Left lobe of liver (tissue), 2 donors: ENCODE results near the gene RASL10A. TPM values are rescaled to one million over a fixed set of nuclear protein-coding genes. Genes with fewer than 3 reads are reported as not detected.
A peak's percentile ranks its signal among the peaks of the same experiment; 100 is the strongest.

Experiments
- ATAC-seq: fragments of 200-7000 bp; cut with Tn5 transposase; one replicate; pipeline ENCODE4 v1.9.1; 2020; ENCODE audit warnings: mild to moderate bottlenecking, moderate library complexity
- DNase-seq: peaks from one replicate; pipeline ENCODE4 v3.0.0-alpha.2; 2020; ENCODE audit warnings: low spot score
- total RNA-seq: library from RNA; stranded (reverse); gene quantifications from one replicate; pipeline ENCODE4 v1.2.1, GENCODE V29; 2021
- donor health status: DM: no; HTN: no; CAD: no; lungs with moderate emphysema.
- donor health status: DM: no; HTN: yes; CAD: no.

RASL10A gene
- total RNA-seq, 1 donor from 2014 or later, result 1.0 TPM

DNA sequence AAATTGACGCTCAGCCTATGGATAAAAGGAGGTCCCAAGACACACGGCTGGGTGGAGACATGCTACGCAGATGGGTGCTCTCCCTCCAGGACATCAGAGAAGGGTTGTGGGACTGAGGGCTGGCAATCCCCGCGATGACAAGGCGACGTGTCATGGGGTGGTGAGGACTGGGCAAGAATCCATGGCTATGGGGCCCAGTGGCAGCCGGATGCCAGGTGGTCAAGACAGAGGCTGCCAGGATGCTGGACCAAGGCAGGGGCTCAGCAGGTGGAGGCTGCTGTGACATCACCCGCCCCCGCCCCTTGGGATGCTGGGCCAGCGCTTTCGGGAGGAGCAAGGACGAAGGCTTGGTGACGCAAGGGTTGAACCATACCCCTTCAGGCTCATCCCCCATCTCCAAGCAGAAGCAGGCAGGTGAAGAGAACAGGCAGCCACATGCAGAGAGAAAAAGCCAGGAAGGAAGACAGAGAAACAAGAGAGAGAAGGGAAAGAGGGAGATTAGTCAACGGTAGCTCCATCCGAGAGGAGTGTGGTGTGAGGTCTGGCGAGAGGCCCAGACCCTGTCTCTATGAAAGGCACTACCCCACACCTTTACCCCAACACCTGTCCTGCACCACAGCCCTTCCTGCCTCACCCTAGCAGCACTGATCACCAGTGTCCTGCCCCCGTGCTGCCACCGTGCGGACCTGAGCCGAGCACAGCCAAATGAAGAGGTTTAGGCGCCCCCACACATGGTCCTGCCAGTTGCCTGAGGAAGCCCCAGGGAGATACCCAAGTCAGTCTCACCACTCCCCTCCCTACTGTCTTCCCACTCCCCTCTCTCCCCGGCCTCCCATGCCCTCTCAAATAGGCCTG, 24.1 kb upstream of the RASL10A start:
- ATAC-seq (no peak), DNase-seq (no peak)

DNA sequence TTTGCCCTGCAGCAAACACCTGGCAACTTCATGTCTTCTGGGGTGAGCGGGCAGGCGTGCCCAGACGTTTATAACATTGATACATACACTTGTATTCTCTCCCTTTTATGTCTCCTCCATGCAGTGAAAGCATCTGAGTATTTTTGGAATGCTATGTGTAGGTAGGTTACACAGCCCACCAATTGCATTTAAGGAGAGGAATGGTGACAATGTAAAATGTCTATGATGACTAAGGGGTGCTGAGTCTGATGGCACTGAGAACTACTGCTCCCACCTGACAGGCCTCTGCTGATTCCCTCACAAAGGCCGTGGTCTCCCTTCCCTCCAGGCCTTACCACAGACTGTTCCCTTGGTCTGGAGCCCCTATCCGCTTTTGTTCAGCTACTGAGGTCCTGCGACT, 22.9 kb upstream of the RASL10A start:
- ATAC-seq (no peak), DNase-seq (no peak)

DNA sequence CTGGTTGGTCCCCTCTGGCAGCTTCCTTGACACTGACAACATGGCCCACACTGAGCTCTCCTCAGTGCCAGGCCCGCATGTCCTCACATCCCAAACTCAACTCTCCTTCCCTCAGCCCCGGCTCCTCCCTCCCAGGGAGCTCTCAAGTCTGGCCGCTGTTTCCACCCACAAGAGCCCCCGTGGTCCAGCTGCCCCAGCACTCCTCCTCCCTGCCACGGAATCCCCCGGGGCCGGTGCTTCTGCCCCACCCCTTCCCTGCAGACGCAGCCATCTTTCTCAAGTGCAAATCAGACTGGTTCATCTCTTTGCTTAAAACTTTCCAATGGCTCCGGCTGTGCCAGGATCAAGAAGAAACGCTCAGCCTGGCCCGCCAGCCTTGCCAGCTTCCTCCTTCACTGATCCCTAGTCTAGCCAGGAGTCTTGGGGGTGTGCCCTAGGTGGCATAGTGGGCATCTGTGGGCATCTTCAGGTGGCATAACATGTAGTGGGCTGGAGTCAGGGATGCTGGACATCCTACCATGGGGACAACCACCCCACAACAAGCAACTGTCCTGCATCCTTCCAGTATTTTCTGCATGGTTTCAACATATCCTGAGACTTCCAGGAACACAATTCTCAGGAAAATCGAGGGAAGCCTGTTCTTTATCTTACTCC, 22.3 kb upstream of the RASL10A start:
- DNase-seq (no peak), ATAC-seq (peak; percentile 2)

DNA sequence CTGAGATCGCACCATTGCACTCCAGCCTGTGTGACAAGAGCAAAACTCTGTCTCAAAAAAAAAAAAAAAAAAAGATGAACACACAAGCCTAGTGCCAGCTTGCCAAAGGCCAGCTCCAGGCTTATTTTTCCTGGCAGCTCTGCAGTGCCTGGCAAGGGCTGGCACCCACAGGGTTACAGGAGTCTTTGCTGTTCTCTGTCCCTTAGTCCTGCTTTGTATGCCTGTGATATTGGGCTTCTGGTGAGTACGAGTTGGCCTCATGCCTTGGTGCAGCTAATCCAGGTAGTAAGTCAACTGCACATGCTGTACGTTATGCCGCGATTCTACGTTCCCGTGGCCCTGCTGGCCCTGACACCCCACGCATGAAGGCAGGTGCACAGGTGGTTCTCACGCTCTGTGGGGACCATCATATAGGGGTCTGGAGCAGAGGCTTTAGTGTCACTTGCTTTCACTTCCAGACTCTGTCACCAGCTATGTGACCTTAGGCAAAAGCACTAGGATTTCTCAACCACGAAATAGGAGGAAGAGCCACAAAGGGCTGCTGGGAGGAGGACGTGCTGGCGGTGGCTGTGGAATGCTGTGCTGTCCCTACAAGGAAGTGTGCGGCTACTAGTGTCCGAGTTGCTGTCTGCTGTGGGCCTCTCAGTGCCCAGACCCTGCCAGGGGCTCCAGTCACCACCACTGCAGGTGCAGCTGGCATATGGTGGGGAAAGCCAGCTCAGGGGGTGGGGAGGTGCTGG, 21.4 kb upstream of the RASL10A start:
- DNase-seq (peak; percentile 93), ATAC-seq (peak; percentile 83)

DNA sequence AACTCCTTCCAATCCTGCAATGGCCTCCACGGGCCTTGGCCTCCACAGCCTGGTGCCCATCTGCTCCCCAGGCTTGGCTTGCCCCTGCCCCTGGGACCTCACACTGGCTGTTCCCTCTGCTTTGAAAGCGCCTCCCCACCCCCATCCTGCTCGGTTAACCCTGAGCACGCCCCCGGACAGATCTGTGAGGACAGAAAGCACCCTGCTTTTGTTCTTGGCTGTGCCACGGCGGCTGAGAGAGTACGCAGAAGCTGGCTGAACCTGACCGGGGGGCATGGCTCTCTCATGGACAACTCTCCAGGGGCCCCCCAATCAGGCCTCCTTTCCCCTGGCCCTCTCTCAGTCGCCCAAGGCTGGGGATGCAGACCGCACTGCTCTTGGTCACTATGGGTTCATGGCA, 20.2 kb upstream of the RASL10A start:
- no peak for ATAC-seq
- DNase-seq, result no peak

DNA sequence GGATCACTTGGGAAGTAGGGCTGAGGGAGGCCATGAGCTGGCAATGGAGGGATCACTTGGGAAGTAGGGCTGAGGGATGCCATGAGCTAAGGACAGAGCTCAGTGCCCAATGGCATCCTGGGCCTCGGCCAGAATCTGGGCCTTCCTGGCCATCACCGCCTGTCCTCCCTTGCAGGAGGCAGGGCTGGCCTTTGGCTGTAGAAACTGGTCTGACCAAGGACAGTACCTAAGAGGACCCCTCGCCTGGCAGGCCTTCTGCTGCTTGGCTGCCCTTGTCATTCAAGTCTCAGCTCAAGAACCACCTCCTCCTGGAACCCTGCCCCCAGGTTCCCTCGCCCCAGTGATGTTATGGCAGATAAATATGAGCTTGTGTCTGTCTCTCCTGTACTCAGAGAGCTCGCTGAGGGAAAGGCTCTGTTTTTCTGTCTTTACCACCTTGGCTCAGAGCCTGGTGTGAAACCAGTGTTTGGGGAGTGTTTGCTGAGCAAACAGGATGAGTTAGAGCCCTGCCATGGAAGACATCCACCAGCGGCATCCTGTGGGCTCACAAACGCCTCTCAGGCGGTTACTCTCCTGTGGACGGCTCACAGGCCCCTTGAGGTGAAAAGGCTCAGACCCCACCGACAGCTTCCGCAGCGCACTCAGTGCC, 19.3 kb upstream of the RASL10A start:
- peak; percentile 66 for DNase-seq
- peak; percentile 58 for ATAC-seq

DNA sequence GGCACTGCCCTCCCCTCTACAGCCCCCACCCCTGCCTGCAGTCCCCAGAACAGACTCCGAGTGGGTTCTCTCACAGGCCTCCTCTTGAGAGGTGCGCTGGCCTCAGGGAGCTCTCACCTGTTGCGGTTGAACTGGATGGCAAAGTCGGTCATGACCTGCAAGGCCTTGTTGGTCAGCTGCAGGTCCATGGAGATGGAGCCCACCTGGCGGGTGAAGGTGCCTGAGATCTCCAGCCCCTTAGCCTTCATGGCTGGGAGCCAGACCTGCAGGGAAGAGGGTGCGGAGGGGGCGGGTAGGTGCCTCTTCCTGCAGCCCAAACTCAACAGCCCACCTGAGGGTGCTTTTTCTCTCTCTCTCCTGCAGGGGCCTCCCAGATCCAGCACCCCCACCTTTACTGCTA, 18.7 kb upstream of the RASL10A start:
- no peak for ATAC-seq

DNA sequence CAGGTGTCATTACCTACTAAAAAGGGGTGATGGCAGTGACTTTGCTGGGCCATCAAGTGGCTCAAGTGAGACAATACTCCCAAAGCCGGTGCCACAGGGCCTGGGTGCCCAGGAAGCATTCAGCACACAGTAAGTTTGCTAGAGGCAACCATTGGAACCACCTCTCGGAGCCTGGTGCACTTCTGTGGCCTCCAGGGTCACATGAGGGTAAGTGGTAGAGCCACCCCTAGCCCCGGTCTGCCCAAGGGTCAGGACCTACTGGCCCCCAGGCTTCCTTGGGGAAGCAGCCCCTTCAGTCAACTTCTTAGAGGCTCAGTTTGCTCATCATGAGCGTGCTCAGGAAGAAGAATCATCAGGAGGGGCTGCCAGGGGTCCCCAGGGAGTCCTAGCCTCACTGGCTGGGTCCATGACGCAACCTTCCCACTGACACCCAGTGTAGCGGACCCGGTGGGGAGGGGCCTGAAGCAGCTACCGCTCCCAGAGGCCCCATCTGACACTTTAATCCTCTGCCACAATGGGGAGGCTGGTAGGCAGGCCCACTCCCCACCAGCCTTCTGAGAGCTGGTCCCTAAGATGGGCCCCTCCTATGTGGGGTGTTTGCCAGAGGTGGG, 17.5 kb upstream of the RASL10A start:
- no peak for DNase-seq
- ATAC-seq, result no peak

More for the DNA sequence above, 18.7 kb upstream of the RASL10A start:
- no peak for DNase-seq

DNA sequence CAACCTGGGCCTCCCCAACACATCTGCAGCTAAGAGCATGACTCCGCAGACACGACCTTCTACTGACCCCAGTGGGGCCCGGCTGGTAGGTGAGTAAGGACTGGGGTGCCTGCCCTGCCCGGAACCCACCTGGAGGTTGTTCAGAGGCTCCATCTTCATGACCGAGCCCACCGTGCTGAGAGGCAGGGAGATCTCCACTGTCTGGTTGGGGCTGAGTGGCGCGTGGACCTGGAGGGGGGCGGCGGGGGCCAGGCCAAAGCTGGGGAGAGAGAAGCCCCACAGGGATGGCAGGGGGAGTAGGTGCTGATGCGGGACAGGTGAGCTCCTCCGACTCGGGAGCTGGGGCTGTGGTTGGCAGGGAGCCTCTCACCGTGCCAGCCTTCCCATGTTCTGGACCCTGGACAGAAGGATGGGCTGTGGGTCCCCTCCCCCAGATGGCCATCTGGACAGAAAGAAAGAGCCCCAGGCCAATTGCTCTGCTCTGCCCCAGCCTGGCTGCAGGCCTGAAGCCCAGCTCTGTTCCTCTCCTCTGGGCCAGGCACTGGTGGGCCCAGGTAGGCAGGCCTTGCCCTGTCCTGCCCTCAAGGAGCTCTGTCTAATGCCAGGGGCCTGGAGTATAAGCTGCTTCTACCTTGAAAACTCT, 16.3 kb upstream of the RASL10A start:
- ATAC-seq (no peak), DNase-seq (no peak)

DNA sequence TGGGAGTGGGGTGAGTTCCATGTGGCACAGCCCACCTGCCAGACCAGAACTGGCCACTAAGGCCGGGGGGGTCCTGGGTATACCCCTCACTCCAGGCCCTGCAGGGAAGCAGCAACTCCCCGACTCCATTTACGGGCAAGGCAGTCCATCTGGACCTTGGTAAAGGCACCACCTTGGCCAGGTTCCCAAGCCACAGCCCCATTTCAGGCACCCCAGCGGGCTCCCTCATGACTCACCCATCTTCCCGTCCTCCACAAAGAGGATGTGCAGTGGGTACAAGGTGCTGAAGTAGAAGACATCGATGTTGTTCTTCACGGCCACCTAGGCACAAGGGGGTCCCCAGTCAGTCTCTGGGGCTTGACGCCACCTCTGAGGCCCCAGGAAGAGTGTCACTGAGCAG, 15.7 kb upstream of the RASL10A start:
- no peak for ATAC-seq
- no peak for DNase-seq

DNA sequence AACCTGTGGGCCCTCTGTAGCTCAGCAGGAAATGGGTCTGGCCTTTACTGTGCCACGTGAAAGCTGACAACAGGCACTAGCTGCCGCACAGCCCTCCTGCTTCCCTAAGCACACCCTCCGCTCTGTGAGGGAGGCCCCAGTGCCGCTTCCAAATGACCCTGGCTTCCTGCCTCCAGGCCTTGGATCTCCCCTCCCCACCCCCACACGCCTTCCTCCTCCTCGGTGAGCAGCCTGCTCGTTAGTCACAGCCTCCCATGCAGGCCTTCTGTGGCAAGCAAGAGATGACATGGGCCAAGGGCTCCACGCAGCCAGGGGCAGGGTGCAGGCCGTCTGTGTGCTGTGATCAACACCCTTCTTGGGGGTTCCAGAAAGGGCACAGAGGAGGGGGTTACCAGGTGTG, 15.3 kb upstream of the RASL10A start:
- no peak for DNase-seq
- peak; percentile 33 for ATAC-seq

DNA sequence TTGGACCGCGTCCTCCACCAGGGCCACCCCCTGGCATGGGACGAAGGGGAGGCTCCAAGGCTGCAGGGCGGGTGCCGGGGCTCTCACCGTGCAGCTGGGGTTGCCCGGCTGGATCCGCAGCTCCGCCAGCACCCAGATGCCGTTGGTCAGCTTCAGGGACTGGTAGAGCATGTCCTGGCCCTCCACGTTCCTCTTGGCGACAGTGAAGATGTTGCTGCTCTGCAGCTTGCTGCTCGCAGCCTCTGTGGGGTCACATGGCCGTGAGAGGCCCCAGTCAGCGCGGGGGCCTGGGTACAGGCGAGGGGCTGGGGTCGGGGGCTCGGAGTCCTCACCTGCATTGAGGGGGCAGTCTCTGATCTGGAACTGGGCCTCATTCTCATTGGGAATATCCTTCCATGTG, 14.8 kb upstream of the RASL10A start:
- no peak for DNase-seq
- no peak for ATAC-seq

DNA sequence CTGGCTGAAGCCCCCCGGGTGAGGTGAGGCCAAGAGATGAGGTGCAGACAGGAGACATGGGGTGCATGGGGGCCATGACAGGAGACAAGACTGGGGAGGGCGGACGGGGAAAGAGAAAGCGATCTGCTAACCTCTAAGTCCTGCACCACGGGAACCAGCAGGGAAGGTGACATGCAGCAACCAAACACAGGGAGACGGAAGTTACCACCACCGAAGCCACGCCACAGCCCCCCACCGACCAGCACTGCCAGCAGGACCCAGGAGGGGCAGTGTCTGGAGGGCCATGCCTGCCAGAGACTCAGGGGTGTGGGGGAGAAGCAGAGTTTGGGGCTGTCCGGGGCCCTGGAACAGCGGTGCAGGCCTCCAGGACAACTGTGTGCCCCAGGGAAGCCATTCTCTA, 14.1 kb upstream of the RASL10A start:
- DNase-seq, result no peak
- no peak for ATAC-seq

DNA sequence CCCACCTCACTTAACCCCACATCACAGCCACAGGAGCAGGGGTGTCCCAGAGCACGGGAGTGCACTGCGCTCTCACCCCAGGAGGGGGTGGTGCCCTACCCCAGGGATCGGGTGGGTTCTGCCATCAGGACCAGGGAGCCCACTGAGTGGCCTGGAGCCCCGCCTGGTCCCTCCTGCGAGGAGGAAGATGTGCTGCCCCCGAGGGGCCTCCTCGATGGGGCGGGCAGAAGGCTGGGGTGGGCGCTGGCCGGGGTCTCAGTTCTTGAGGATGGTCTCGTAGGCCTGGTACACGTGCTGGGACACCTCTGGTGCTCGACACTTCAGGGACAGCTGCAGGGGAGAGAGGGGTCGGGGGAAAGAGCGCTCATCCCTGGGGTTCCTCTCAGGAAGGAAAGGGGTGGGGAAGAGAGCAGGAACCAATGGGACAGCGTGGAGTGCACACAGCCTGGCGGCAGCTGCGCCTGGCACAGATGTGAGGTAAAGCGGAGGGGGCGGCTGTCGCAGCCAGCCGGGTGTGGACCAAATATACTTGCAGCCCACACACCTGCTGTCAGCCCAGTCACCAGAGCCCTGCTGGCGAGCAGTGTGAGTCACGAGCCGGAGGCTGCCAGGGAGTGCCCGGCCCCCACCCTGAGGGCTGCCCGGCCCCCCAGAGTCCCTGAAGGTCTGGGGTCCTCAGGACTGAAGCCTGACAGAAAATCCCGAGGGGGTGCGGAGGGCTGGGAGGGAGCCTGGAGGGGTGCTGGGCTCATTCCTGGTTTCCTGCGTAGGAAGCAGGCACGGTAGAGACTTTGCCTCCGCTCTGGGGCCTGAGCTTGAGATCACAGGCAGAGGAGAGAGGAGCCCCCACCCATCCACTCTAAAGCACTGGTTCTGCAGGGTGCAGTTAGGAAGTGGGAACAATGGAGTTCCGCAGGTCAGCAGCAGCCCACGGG, 13.3 kb upstream of the RASL10A start:
- no peak for DNase-seq

DNA sequence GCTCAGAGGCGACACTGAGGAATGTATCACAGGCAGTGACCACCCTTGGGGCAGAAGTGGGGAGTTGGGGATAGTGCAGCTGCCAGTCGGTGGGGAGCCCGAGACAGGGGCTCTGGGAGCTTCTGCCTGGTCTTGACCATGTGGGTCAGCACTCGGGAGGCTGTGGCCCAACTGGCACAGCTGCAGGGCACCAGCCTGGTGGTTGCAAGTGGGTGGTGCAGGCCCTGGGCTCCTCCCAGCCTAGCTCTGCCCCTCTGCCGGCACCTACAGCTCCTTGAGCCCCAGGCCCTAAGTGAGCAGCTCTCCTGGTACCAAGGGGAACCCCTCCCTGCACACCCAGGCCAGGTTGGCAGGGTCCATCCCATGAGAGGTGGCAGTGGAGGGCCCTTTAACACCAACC, 12.6 kb upstream of the RASL10A start:
- ATAC-seq (no peak), DNase-seq (no peak)

More for the DNA sequence above, 13.3 kb upstream of the RASL10A start:
- no peak for ATAC-seq

DNA sequence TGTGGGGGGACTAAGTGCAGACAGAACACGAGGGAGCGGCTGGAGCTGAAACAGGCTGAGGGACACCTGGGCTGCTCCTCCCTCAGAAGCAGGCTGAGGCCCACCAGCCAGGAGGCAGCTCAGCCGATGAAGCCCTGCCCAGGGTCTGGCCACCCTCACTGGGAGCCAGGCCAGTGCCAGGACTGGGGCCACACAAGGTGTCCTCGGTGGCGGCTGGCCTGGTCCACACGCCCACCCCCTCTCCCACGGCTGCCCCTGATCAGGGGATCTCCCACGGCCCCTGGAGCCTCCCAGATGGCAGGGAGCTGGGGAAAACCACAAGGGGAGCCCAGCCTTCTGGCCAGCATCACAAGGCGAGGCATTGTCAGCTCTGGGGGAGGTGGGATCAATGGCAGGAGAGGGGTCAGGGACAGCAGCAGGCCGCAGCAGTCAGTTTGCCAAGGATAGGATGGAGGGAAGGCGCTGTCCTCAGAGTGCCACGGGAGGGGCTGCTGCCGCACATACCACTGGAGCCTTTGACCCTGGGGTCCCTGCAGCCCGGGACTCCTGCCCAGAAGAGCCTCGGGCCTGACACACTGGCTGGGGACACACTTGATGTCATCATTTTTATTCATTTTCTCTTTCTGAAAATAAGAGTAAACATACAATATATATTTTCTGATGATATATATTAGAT, 11.7 kb upstream of the RASL10A start:
- no peak for ATAC-seq
- no peak for DNase-seq

DNA sequence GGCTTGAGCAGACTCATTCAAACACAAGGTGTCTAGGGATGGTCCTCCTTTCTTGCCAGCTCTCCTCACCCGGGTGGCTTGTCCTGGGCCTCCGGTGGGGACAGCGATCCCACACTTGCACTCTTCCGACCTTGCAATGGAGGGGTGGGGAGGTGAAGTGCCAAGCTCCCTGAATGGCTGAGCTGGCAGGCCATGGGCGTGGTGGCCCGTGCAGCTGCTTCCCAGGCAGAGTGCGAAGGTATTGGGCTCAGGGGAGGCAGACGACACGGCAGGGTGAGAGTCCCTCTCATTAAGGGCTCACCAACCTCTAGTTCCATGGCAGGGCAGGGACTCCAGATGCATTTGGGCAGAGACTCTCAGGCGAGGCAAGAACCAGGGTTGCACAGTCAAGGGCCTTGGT, 11.0 kb upstream of the RASL10A start:
- no peak for DNase-seq
- ATAC-seq, result no peak

DNA sequence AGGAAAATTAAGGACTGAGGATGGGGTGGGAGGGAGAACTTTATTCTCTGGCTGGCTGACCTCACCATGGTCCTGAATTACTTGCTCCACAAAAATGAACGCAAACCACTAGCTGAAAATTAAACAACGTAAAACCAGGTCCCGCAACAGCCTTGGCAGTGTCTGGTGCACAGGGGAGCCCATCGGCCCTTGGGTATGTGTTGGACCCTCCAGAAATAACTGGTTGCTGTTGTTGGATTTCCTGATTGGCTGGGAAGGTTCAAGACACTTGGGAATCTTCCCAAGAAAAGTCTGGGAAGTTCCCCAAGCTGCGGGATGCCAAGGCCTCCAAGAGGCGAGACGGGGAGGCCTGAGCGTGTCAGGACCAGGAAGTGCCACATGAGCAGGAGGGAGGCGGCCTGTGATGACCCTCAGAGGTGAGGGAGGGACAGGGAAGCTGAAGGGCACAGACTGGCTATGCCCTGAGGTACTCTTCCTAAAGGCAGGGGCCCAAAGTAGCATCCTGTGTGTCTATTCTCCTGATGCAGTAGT, 10.4 kb upstream of the RASL10A start:
- ATAC-seq, result no peak
- DNase-seq, result no peak
